ENCODE results near the gene PLPP3. TPM values are rescaled to one million over a fixed set of nuclear protein-coding genes. Genes with fewer than 3 reads are reported as not detected.

PLPP3 gene
- polyA plus RNA-seq, 1 of the 3 experiments (the other 2 are of a cell fraction): 32.2 TPM

DNA sequence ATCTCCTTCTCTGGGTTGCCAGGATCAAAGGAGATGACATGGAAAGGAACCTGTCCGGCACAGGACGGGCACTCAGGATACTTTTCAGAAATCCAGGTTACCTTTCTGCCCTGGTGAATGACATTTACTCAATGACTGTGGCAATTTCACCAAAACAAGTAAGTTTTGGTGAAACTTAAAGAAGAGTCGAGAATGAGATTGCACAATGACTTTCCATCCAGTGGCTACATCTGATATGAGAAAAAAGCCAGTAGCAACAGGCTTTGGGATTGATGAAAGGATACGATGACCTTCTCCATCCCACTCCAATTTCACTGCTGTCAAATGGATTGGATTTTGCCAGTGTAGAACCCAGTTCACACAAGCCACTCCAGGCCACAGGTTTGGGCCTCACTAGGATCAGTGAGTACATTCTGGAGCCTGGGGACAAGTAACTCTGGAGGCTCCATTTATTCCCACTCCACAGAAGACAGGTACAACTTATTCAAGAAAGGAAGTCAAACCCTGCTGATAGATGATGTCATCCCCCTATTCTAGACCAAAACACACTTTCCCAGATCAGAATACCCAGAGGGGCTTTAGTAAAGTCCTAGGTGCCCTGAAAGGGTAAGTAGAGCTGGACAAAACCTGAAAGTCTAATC lies 63.3 kb downstream of the PLPP3 start:
- no peak overlapping the region for H3K4me3 ChIP-seq (ENCODE audit: low read depth in 2 of 2, low read length in 1 of 2)
- no peak overlapping the region for H3K9ac ChIP-seq
- no peaks in the 10 kb centered on the region for H3F3A ChIP-seq (replicated peaks; ENCODE audit: insufficient read depth)
- POLR2A ChIA-PET: no interaction called here
- peaks cover 0 to 45% of the 10 kb centered on the region in 2 experiments; a peak in 2 of 4 replicates for H3K4me1 ChIP-seq (ENCODE audit: control insufficient read depth in 1 of 2, insufficient read depth in 2 of 2, low read depth in 1 of 2, low read length in 1 of 2)
- H3K79me2 ChIP-seq (ENCODE audit: insufficient read depth): no peaks in the 10 kb centered on the region
- WGBS (ENCODE audit: low lambda C conversion rate): 96% methylated on average over 4 of the region's 4 CpGs
- no peak for DNase-seq
- TF ChIP-seq MXI1 (IDR thresholded peaks at IDR 0.05; ENCODE audit: low read depth, low read length) (no peak), GABPA (IDR thresholded peaks at IDR 0.05; ENCODE audit: low read depth) (no peak), SIN3A (IDR thresholded peaks at IDR 0.05; ENCODE audit: borderline replicate concordance, low read depth, low read length) (no peak), EP300 (IDR thresholded peaks at IDR 0.05; ENCODE audit: borderline replicate concordance in 1 of 2, low read depth in 1 of 2, low read length in 1 of 2) (no peak), ELF1 (IDR thresholded peaks at IDR 0.05) (no peak), TEAD4 (IDR thresholded peaks at IDR 0.05; ENCODE audit: borderline replicate concordance, insufficient read depth) (no peak), RAD21 (IDR thresholded peaks at IDR 0.05; ENCODE audit: low read length) (no peak), CHD2 (IDR thresholded peaks at IDR 0.05; ENCODE audit: low read length, partially characterized antibody) (no peak), FOSL2 (IDR thresholded peaks at IDR 0.05; ENCODE audit: borderline replicate concordance, low read depth) (no peak), MEF2A (IDR thresholded peaks at IDR 0.05; ENCODE audit: borderline replicate concordance, low read depth) (no peak), GATA2 (CRISPR knock-in tag; IDR thresholded peaks at IDR 0.05) (no peak)
- TF ChIP-seq, protein P1, sequence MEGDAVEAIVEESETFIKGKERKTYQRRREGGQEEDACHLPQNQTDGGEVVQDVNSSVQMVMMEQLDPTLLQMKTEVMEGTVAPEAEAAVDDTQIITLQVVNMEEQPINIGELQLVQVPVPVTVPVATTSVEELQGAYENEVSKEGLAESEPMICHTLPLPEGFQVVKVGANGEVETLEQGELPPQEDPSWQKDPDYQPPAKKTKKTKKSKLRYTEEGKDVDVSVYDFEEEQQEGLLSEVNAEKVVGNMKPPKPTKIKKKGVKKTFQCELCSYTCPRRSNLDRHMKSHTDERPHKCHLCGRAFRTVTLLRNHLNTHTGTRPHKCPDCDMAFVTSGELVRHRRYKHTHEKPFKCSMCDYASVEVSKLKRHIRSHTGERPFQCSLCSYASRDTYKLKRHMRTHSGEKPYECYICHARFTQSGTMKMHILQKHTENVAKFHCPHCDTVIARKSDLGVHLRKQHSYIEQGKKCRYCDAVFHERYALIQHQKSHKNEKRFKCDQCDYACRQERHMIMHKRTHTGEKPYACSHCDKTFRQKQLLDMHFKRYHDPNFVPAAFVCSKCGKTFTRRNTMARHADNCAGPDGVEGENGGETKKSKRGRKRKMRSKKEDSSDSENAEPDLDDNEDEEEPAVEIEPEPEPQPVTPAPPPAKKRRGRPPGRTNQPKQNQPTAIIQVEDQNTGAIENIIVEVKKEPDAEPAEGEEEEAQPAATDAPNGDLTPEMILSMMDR (IDR thresholded peaks at IDR 0.05): no peak
- TF ChIP-seq, protein P2, sequence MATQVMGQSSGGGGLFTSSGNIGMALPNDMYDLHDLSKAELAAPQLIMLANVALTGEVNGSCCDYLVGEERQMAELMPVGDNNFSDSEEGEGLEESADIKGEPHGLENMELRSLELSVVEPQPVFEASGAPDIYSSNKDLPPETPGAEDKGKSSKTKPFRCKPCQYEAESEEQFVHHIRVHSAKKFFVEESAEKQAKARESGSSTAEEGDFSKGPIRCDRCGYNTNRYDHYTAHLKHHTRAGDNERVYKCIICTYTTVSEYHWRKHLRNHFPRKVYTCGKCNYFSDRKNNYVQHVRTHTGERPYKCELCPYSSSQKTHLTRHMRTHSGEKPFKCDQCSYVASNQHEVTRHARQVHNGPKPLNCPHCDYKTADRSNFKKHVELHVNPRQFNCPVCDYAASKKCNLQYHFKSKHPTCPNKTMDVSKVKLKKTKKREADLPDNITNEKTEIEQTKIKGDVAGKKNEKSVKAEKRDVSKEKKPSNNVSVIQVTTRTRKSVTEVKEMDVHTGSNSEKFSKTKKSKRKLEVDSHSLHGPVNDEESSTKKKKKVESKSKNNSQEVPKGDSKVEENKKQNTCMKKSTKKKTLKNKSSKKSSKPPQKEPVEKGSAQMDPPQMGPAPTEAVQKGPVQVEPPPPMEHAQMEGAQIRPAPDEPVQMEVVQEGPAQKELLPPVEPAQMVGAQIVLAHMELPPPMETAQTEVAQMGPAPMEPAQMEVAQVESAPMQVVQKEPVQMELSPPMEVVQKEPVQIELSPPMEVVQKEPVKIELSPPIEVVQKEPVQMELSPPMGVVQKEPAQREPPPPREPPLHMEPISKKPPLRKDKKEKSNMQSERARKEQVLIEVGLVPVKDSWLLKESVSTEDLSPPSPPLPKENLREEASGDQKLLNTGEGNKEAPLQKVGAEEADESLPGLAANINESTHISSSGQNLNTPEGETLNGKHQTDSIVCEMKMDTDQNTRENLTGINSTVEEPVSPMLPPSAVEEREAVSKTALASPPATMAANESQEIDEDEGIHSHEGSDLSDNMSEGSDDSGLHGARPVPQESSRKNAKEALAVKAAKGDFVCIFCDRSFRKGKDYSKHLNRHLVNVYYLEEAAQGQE (IDR thresholded peaks at IDR 0.05; ENCODE audit: low read depth, low read length): no peak
- TF ChIP-seq, protein P3, sequence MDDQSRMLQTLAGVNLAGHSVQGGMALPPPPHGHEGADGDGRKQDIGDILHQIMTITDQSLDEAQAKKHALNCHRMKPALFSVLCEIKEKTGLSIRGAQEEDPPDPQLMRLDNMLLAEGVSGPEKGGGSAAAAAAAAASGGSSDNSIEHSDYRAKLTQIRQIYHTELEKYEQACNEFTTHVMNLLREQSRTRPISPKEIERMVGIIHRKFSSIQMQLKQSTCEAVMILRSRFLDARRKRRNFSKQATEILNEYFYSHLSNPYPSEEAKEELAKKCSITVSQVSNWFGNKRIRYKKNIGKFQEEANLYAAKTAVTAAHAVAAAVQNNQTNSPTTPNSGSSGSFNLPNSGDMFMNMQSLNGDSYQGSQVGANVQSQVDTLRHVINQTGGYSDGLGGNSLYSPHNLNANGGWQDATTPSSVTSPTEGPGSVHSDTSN (IDR thresholded peaks at IDR 0.05): no peak
- H4K20me1 ChIP-seq (ENCODE audit: insufficient read depth): no peaks in the 10 kb centered on the region
- no peak overlapping the region for H2AFZ ChIP-seq (ENCODE audit: low read depth)
- peaks cover 11 to 87% of the 10 kb centered on the region in 2 experiments for H3K36me3 ChIP-seq (replicated peaks in 1 of 2; ENCODE audit: control insufficient read depth in 1 of 2, insufficient read depth in 2 of 2, low read length in 1 of 2)
- CTCF ChIA-PET: no interaction called here
- H3K27ac ChIP-seq (ENCODE audit: low read depth in 2 of 2, low read length in 1 of 2): peak overlapping the region in 1 of 2 experiments; percentile 50; a peak in 2 of 4 replicates
- no peak overlapping the region for H3K4me2 ChIP-seq
- H3K9me3 ChIP-seq: no peaks in the 10 kb centered on the region
- H3K27me3 ChIP-seq (ENCODE audit: insufficient read depth): no peaks in the 10 kb centered on the region
- H3K9me2 ChIP-seq: no peaks in the 10 kb centered on the region

Measured in SK-N-SH (cell line).